HepG2 (cell line): ENCODE results near the gene CSNK1A1. TPM values are rescaled to one million over a fixed set of nuclear protein-coding genes. Genes with fewer than 3 reads are reported as not detected.

Source experiments
- ATAC-seq: fragments of 200-7000 bp; cut with Tn5 transposase; 3 replicates; pipeline ENCODE4 v1.9.1; 2020; ENCODE audit warnings: mild to moderate bottlenecking, moderate library complexity
- BruUV-seq: library from RNA; stranded (reverse); fragments of 400-500 nt; replicated peaks from 2 replicates; lab custom pipeline; 2021; lab: Mats Ljungman, UMichigan
- CTCF ChIA-PET: fragments of 300-600 bp; formaldehyde crosslinking; extraction: SDS; loops from one replicate; lab custom pipeline; 2021; ENCODE audit warnings: low total read pairs, inconsistent platforms, low intra/inter-chr PET ratio; lab: Yijun Ruan, JAX
- POLR2A ChIA-PET: fragments of 350-600 bp; sonication (Branson Sonifier 250); formaldehyde crosslinking; loops from one replicate; lab custom pipeline; 2020; ENCODE audit warnings: antibody characterized with exemption, inconsistent platforms; lab: Yijun Ruan, JAX
- DNase-seq: peaks from one replicate; pipeline ENCODE4 v3.0.0-alpha.2; 2015; ENCODE audit warnings: low spot score
- FAIRE-seq: peaks from 3 replicates; lab custom pipeline; 2011; peaks lifted over from hg19 to GRCh38; lab: Jason Lieb, UNC
- H2AFZ ChIP-seq: one replicate; pipeline ENCODE4 v1.6.1; 2011; ENCODE audit warnings: low read length, inconsistent platforms
- H3K27ac ChIP-seq: fragments of 300-600 bp; 3 replicates; pipeline ENCODE4 v1.8.0; 2011; ENCODE audit warnings: mixed run types, mild to moderate bottlenecking, mixed read lengths, low read length, inconsistent platforms; ENCODE audit not compliant: insufficient read depth; ENCODE audit errors: extremely low read length
- H3K27me3 ChIP-seq, 2 experiments: fragments of 200-600 bp in 1 of 2; 2 replicates in 1 of 2; 3 replicates in 1 of 2; pipeline versions ENCODE4 v1.6.0 to v1.8.0; 2011; ENCODE audit warnings: low read length in 2 of 2, mild to moderate bottlenecking in 2 of 2, moderate library complexity in 2 of 2, inconsistent platforms in 1 of 2; ENCODE audit not compliant: insufficient read depth in 2 of 2, control insufficient read depth in 1 of 2
- H3K36me3 ChIP-seq, 2 experiments: fragments of 200-600 bp in 1 of 2; replicated peaks in 1 of 2; 2 replicates in 1 of 2; 3 replicates in 1 of 2; pipeline versions ENCODE4 v1.5.1 to v1.8.0; 2011; ENCODE audit warnings: low read length in 2 of 2, inconsistent platforms in 1 of 2; ENCODE audit not compliant: insufficient read depth in 2 of 2, control insufficient read depth in 1 of 2
- H3K4me1 ChIP-seq: 2 replicates; pipeline ENCODE4 v1.5.1; 2012; ENCODE audit warnings: low read length, inconsistent platforms; ENCODE audit not compliant: insufficient read depth
- H3K4me2 ChIP-seq: 2 replicates; pipeline ENCODE4 v1.6.0; 2011; ENCODE audit warnings: low read depth, low read length, inconsistent platforms
- H3K4me3 ChIP-seq, 3 experiments: fragments of 200-600 bp in 1 of 3; sonication (generic), shearing (Covaris generic) in 1 of 3; replicated peaks in 1 of 3; 2 replicates each; pipeline ENCODE4 v1.5.1; 2011 to 2016; ENCODE audit warnings: low read length in 3 of 3, inconsistent platforms in 2 of 3, low read depth in 2 of 3, mild to moderate bottlenecking in 2 of 3, control low read depth in 1 of 3, mixed read lengths in 1 of 3; ENCODE audit not compliant: insufficient read depth in 1 of 3
- H3K79me2 ChIP-seq: one replicate; pipeline ENCODE4 v1.6.1; 2011; ENCODE audit warnings: low read length, inconsistent platforms; ENCODE audit not compliant: insufficient read depth
- H3K9ac ChIP-seq: 2 replicates; pipeline ENCODE4 v1.6.0; 2011; ENCODE audit warnings: mild to moderate bottlenecking, low read depth, low read length, inconsistent platforms; ENCODE audit not compliant: insufficient read depth
- H3K9me3 ChIP-seq: 2 replicates; pipeline ENCODE4 v1.5.1; 2012; ENCODE audit warnings: mild to moderate bottlenecking, low read length
- H4K20me1 ChIP-seq: 2 replicates; pipeline ENCODE4 v1.6.0; 2011; ENCODE audit warnings: inconsistent platforms, mild to moderate bottlenecking, low read length, moderate library complexity; ENCODE audit not compliant: insufficient read depth
- NCOA2 ChIP-seq: sonication (generic); formaldehyde crosslinking; IDR thresholded peaks from 2 replicates; pipeline ENCODE4 v1.8.0; 2022; ENCODE audit warnings: inconsistent platforms
- TP53 ChIP-seq: sonication (generic); formaldehyde crosslinking; conservative IDR thresholded peaks from 2 replicates; pipeline ENCODE4 v1.4.0; 2020; ENCODE audit warnings: missing genetic modification reagents
- ZBTB20 ChIP-seq: sonication (generic); formaldehyde crosslinking; IDR thresholded peaks from 2 replicates; pipeline ENCODE4 v1.8.1; 2023; ENCODE audit warnings: missing genetic modification reagents, low read depth, mild to moderate bottlenecking, borderline replicate concordance
- ZNF781 ChIP-seq: sonication (generic); formaldehyde crosslinking; IDR thresholded peaks from 2 replicates; pipeline ENCODE4 v1.5.1; 2020; ENCODE audit warnings: borderline replicate concordance, mild to moderate bottlenecking, missing genetic modification reagents; ENCODE audit errors: not compliant biosample characterization
- WGBS: methylation state at CpG from one replicate; pipeline ENCODE4 v1.1.6; 2017; ENCODE audit warnings: low lambda C conversion rate; 5-methylcytosine and 5-hydroxymethylcytosine counted together
- in situ Hi-C: cut with HindIII; loops from 2 replicates; pipeline ENCODE4 v1.10.0; 2017; ENCODE audit warnings: low pct_unique_long_range_greater_than_20kb; ENCODE audit not compliant: extremely low pct_ligation_motif_present
- intact Hi-C: fragments of 100-400 bp; cut with micrococcal nuclease; formaldehyde crosslinking; loops from one replicate; pipeline ENCODE4 v1.10.0; 2022; ENCODE audit not compliant: unreplicated experiment
- polyA plus RNA-seq, 8 experiments: library from polyadenylated mRNA; depleted of rRNA in 3 of 8; stranded (reverse) in 7 of 8; unstranded in 1 of 8; fragments of >200 nt; fragmentation: Illumina TruSeq in 4 of 8; extraction: Trizol in 4 of 8; gene quantifications; 2 replicates each; pipeline versions ENCODE4 v1.2.1 to v1.2.3, GENCODE V29; 2011 to 2016; ENCODE audit warnings: low read depth in 4 of 8, missing spikeins in 1 of 8, mixed read lengths in 1 of 8; ENCODE audit not compliant: insufficient read depth in 1 of 8
- total RNA-seq, 5 experiments: library from RNA; depleted of rRNA; stranded (reverse); fragments of >200 nt; fragmentation: Illumina TruSeq; extraction: Trizol; gene quantifications; 2 replicates each; pipeline ENCODE4 v1.2.3, GENCODE V29; 2016; ENCODE audit warnings: low read depth in 1 of 5
- TF ChIP-seq, protein P1 (sequence below): sonication (generic); formaldehyde crosslinking; conservative IDR thresholded peaks from 2 replicates; pipeline ENCODE4 v1.4.0; 2020; ENCODE audit warnings: missing genetic modification reagents

CSNK1A1 gene
- total and polyA plus RNA-seq, 2 of the 13 experiments (the other 11 are each of a cell fraction or from before 2014, with no cell fraction given), result 89.0 to 149 TPM

DNA sequence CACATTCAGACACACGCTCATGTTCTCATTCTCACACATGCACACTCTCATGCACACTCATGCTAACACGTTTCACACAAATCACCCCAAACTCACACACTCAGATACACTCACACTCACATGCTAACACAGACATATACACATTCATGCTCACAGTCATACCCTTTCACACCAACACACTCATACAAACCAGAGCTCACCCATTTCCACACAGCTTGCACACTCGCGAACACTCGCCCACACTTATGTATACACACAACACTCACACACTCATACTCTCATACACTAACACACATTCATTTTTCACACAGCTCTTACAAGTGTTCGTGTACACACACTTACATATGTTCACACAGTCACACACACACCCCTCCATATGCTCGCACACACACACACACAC, 108.0 kb downstream of the CSNK1A1 start:
- H3K27me3 ChIP-seq, result no peaks in the 10 kb centered on the region
- no peaks in the 10 kb centered on the region for H3K36me3 ChIP-seq
- no TSS peak for BruUV-seq
- H3K79me2 ChIP-seq, result no peaks in the 10 kb centered on the region
- ATAC-seq, result no peak
- H3K4me3 ChIP-seq, result no peak overlapping the region; a peak in 1 of 6 replicates
- no peak for DNase-seq
- WGBS, result 94% methylated on average over 7 of the region's 7 CpGs
- ChIA-PET POLR2A (interaction anchor here (1.0 to 2.6 kb wide), 3 partner anchors 9 to 107 kb away, joined by 4 to 10 read pairs (median 6); no protein-coding TSS in a partner anchor), CTCF (interaction anchor here (0.7 to 0.9 kb wide), 2 partner anchors 108 to 122 kb away, joined by 3 to 4 read pairs; partner anchors contain the start of gene CSNK1A1)
- H3K4me1 ChIP-seq, result peaks cover 75% of the 10 kb centered on the region
- intact Hi-C loops (loop anchor here (2.0 kb wide), 1 partner anchor 108 kb away; the partner anchor contains the start of gene CSNK1A1), in situ Hi-C loops (no loop called here)
- TF ChIP-seq ZNF781 (CRISPR knock-in tag), result peak; percentile 35
- TF ChIP-seq NCOA2 (CRISPR knock-in tag), result no peak
- TF ChIP-seq, protein P1, sequence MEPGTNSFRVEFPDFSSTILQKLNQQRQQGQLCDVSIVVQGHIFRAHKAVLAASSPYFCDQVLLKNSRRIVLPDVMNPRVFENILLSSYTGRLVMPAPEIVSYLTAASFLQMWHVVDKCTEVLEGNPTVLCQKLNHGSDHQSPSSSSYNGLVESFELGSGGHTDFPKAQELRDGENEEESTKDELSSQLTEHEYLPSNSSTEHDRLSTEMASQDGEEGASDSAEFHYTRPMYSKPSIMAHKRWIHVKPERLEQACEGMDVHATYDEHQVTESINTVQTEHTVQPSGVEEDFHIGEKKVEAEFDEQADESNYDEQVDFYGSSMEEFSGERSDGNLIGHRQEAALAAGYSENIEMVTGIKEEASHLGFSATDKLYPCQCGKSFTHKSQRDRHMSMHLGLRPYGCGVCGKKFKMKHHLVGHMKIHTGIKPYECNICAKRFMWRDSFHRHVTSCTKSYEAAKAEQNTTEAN (CRISPR knock-in tag), result 0 out of 2 replicates have a peak, but pooled peaks have one; percentile 46
- TF ChIP-seq TP53 (CRISPR knock-in tag), result no peak
- TF ChIP-seq ZBTB20 (CRISPR knock-in tag), result peak; percentile 35; the same call in 1 of the 2 replicates
- peak overlapping the region; percentile 53; the same call in 1 of the 2 replicates for H3K4me2 ChIP-seq
- H3K9me3 ChIP-seq, result no peaks in the 10 kb centered on the region
- H3K9ac ChIP-seq, result peak overlapping the region; percentile 57
- no peak overlapping the region for H2AFZ ChIP-seq
- FAIRE-seq, result no peak
- H4K20me1 ChIP-seq, result no peaks in the 10 kb centered on the region
- H3K27ac ChIP-seq, result peak overlapping the region; percentile 76
